Brain pericyte (primary cell): ENCODE data around the gene TEAD1.

ENCODE experiments used
- DNase-seq: peaks from one replicate; pipeline ENCODE4 v3.0.0-alpha.2; 2012; ENCODE audit warnings: low read depth, low spot score

TEAD1 gene

GRCh38 chr11:12897867-12898266, 223.6 kb downstream of the TEAD1 start:
- DNase-seq, result no peak

- DNase-seq, result no peak
These were observed 226.3 kb downstream of the TEAD1 start for GRCh38 chr11:12900496-12900895.

GRCh38 chr11:12901272-12901671, 227.1 kb downstream of the TEAD1 start:
- DNase-seq, result no peak

GRCh38 chr11:12901874-12902481, 227.8 kb downstream of the TEAD1 start:
- no peak for DNase-seq

GRCh38 chr11:12902791-12903486, 228.7 kb downstream of the TEAD1 start:
- no peak for DNase-seq

- DNase-seq, result no peak
These were observed 231.2 kb downstream of the TEAD1 start for GRCh38 chr11:12905435-12905834.

GRCh38 chr11:12906501-12906900, 232.3 kb downstream of the TEAD1 start:
- DNase-seq, result no peak

GRCh38 chr11:12909879-12910278, 235.7 kb downstream of the TEAD1 start:
- no peak for DNase-seq

GRCh38 chr11:12914400-12914912, 240.2 kb downstream of the TEAD1 start:
- no peak for DNase-seq

- DNase-seq, result no peak
These were observed 240.9 kb downstream of the TEAD1 start for GRCh38 chr11:12915093-12915492.

- DNase-seq, result no peak
These were observed 243.6 kb downstream of the TEAD1 start for GRCh38 chr11:12917822-12918221.

GRCh38 chr11:12918667-12919066, 244.4 kb downstream of the TEAD1 start:
- no peak for DNase-seq

GRCh38 chr11:12922418-12922817, 248.2 kb downstream of the TEAD1 start:
- no peak for DNase-seq

GRCh38 chr11:12922980-12923507, 248.8 kb downstream of the TEAD1 start:
- no peak for DNase-seq

- no peak for DNase-seq
These were observed 250.4 kb downstream of the TEAD1 start for GRCh38 chr11:12924650-12925049.

GRCh38 chr11:12925520-12925919, 251.3 kb downstream of the TEAD1 start:
- no peak for DNase-seq

- DNase-seq, result no peak
These were observed 253.0 kb downstream of the TEAD1 start for GRCh38 chr11:12927221-12927620.

- no peak for DNase-seq
These were observed 253.7 kb downstream of the TEAD1 start for GRCh38 chr11:12927886-12928285.

- DNase-seq, result no peak
These were observed 256.6 kb downstream of the TEAD1 start for GRCh38 chr11:12930850-12931249.

GRCh38 chr11:12932485-12932884, 258.3 kb downstream of the TEAD1 start:
- DNase-seq, result no peak

GRCh38 chr11:12936200-12936599, 262.0 kb downstream of the TEAD1 start:
- DNase-seq, result no peak

- DNase-seq, result no peak
These were observed 264.5 kb downstream of the TEAD1 start for GRCh38 chr11:12938590-12939247.

GRCh38 chr11:12941671-12942070, 267.4 kb downstream of the TEAD1 start:
- no peak for DNase-seq
